ENCODE results near the gene LARP1B.

The LARP1B gene

GRCh38 chr4:128159967-128160366, 98.9 kb downstream of the LARP1B start:
- TF ChIP-seq CSRNP3 (CRISPR knock-in tag; IDR thresholded peaks at IDR 0.05) (no peak), PPARA (CRISPR knock-in tag; IDR thresholded peaks at IDR 0.05; ENCODE audit: borderline replicate concordance) (no peak), ZFP3 (CRISPR knock-in tag; IDR thresholded peaks at IDR 0.05) (no peak), ZC3H10 (CRISPR knock-in tag; IDR thresholded peaks at IDR 0.05) (no peak), TSHZ2 (CRISPR knock-in tag; IDR thresholded peaks at IDR 0.05) (no peak), ZFP30 (CRISPR knock-in tag; IDR thresholded peaks at IDR 0.05) (no peak), CSDC2 (CRISPR knock-in tag; IDR thresholded peaks at IDR 0.05) (no peak), SNAI2 (CRISPR knock-in tag; IDR thresholded peaks at IDR 0.05) (no peak), ARNTL (CRISPR knock-in tag; IDR thresholded peaks at IDR 0.05; ENCODE audit: borderline replicate concordance, low read depth) (no peak), PATZ1 (CRISPR knock-in tag; IDR thresholded peaks at IDR 0.05; ENCODE audit: borderline replicate concordance) (no peak)
- no peak for ATAC-seq

- TF ChIP-seq PPARA (CRISPR knock-in tag; IDR thresholded peaks at IDR 0.05; ENCODE audit: borderline replicate concordance) (no peak), RARB (CRISPR knock-in tag; IDR thresholded peaks at IDR 0.05) (no peak), POU6F1 (CRISPR knock-in tag; IDR thresholded peaks at IDR 0.05; ENCODE audit: borderline replicate concordance, low read depth) (no peak), SNAI2 (CRISPR knock-in tag; IDR thresholded peaks at IDR 0.05) (no peak), CSRNP3 (CRISPR knock-in tag; IDR thresholded peaks at IDR 0.05) (no peak), ZNF8 (CRISPR knock-in tag; IDR thresholded peaks at IDR 0.05) (no peak), ZC3H10 (CRISPR knock-in tag; IDR thresholded peaks at IDR 0.05) (no peak), GLIS3 (CRISPR knock-in tag; IDR thresholded peaks at IDR 0.05) (no peak), ZNF565 (CRISPR knock-in tag; conservative IDR thresholded peaks at IDR 0.05; ENCODE audit: low read depth) (no peak)
- no peak for ATAC-seq
Measured at GRCh38 chr4:128161138-128161537, 100.0 kb downstream of the LARP1B start.

- no peak for TF ChIP-seq CSRNP3 (CRISPR knock-in tag; IDR thresholded peaks at IDR 0.05)
- no peak for TF ChIP-seq ZFP30 (CRISPR knock-in tag; IDR thresholded peaks at IDR 0.05)
- TF ChIP-seq ISL1 (CRISPR knock-in tag; IDR thresholded peaks at IDR 0.05), result no peak
- no peak for TF ChIP-seq ESRRG (CRISPR knock-in tag; IDR thresholded peaks at IDR 0.05)
- 0 out of 3 replicates have a peak, but pooled peaks have one; percentile 19 for ATAC-seq
Measured at GRCh38 chr4:128162434-128162833, 101.3 kb downstream of the LARP1B start.

Measured in SK-N-SH treated with all-trans-retinoic acid at 6 μM for 48 hours (cell line).